Loucy (cell line): ENCODE results near the gene RPF1.

Experiments used
- H2AFZ ChIP-seq: fragments of 200-600 bp; sonication (generic); 2 replicates; pipeline ENCODE4 v1.6.0; 2016; ENCODE audit warnings: antibody characterized with exemption, mild to moderate bottlenecking, low read length, moderate library complexity
- H3F3A ChIP-seq: fragments of 200-600 bp; 2 replicates; pipeline ENCODE4 v1.6.0; 2016; ENCODE audit warnings: antibody characterized with exemption, low read depth, mild to moderate bottlenecking
- H3K27me3 ChIP-seq: fragments of 200-600 bp; sonication (generic); 2 replicates; pipeline ENCODE4 v1.6.1; 2014; ENCODE audit warnings: low read length, mild to moderate bottlenecking; ENCODE audit not compliant: insufficient read depth, poor library complexity, severe bottlenecking
- H3K36me3 ChIP-seq: fragments of 200-600 bp; sonication (generic); 2 replicates; pipeline ENCODE4 v1.6.1; 2016; ENCODE audit warnings: low read length; ENCODE audit not compliant: insufficient read depth
- H3K4me1 ChIP-seq: fragments of 200-600 bp; sonication (generic); 2 replicates; pipeline ENCODE4 v1.5.1; 2014; ENCODE audit warnings: low read length, mild to moderate bottlenecking; ENCODE audit not compliant: insufficient read depth, poor library complexity, severe bottlenecking
- H3K4me2 ChIP-seq: fragments of 200-600 bp; sonication (generic); 2 replicates; pipeline ENCODE4 v1.6.0; 2014; ENCODE audit warnings: antibody characterized with exemption, low read length, low read depth, mild to moderate bottlenecking; ENCODE audit not compliant: poor library complexity, severe bottlenecking
- H3K4me3 ChIP-seq: fragments of 200-600 bp; sonication (generic); 2 replicates; pipeline ENCODE4 v1.5.1; 2014; ENCODE audit warnings: low read length, mild to moderate bottlenecking, mixed read lengths; ENCODE audit not compliant: poor library complexity, severe bottlenecking
- H3K79me2 ChIP-seq: fragments of 200-600 bp; sonication (generic); 2 replicates; pipeline ENCODE4 v1.6.1; 2014; ENCODE audit warnings: low read length; ENCODE audit not compliant: insufficient read depth
- H3K9ac ChIP-seq: fragments of 200-600 bp; sonication (generic); 2 replicates; pipeline ENCODE4 v1.6.0; 2014; ENCODE audit warnings: mild to moderate bottlenecking, low read depth, low read length, moderate library complexity; ENCODE audit not compliant: poor library complexity, severe bottlenecking
- H3K9me2 ChIP-seq: fragments of 200-600 bp; sonication (generic); replicated peaks from 2 replicates; pipeline ENCODE4 v1.6.1; 2016; ENCODE audit warnings: low read depth, low read length, mixed read lengths
- H3K9me3 ChIP-seq: fragments of 200-600 bp; sonication (generic); 2 replicates; pipeline ENCODE4 v1.6.1; 2014; ENCODE audit warnings: mild to moderate bottlenecking, antibody characterized with exemption, low read length, low read depth; ENCODE audit not compliant: insufficient read depth
- H4K20me1 ChIP-seq: fragments of 200-600 bp; sonication (generic); 2 replicates; pipeline ENCODE4 v1.6.0; 2014; ENCODE audit warnings: antibody characterized with exemption, low read length, mild to moderate bottlenecking; ENCODE audit not compliant: insufficient read depth, poor library complexity, severe bottlenecking
- CTCF ChIP-seq: fragments of 200-600 bp; sonication (generic); conservative IDR thresholded peaks from 2 replicates; pipeline ENCODE4 v1.5.1; 2014; ENCODE audit warnings: mild to moderate bottlenecking, antibody characterized with exemption, low read length
- EZH2phosphoT487 ChIP-seq: fragments of 200-600 bp; IDR thresholded peaks from 2 replicates; pipeline ENCODE4 v1.6.1; 2018; ENCODE audit warnings: antibody characterized with exemption, mild to moderate bottlenecking, moderate library complexity, borderline replicate concordance

Gene RPF1

GRCh38 chr1:84434081-84434769, 44.8 kb upstream of the RPF1 start:
- Histone ChIP-seq H3K9me2 (no peaks in the 10 kb centered on the region), H3K79me2 (no peaks in the 10 kb centered on the region), H3K36me3 (no peaks in the 10 kb centered on the region), H3K4me1 (peaks cover 23% of the 10 kb centered on the region), H2AFZ (peak overlapping the region; percentile 90), H3K27me3 (no peaks in the 10 kb centered on the region), H4K20me1 (no peaks in the 10 kb centered on the region), H3K4me3 (no peak overlapping the region), H3F3A (no peaks in the 10 kb centered on the region), H3K9ac (no peak overlapping the region), H3K9me3 (peaks cover 6% of the 10 kb centered on the region; the same call in 1 of the 2 replicates), H3K4me2 (peak overlapping the region; percentile 64)
- TF ChIP-seq EZH2phosphoT487, result no peak
- TF ChIP-seq CTCF, result no peak

GRCh38 chr1:84434801-84435549, 44.1 kb upstream of the RPF1 start:
- Histone ChIP-seq H3K27me3 (no peaks in the 10 kb centered on the region), H3F3A (no peaks in the 10 kb centered on the region), H3K4me2 (peak overlapping the region; percentile 68), H3K9me3 (0 out of 2 replicates have a peak, but pooled peaks cover 2% of the 10 kb centered on the region), H3K9ac (peak overlapping the region; percentile 23), H3K36me3 (no peaks in the 10 kb centered on the region), H3K4me1 (peaks cover 23% of the 10 kb centered on the region), H3K79me2 (no peaks in the 10 kb centered on the region), H4K20me1 (no peaks in the 10 kb centered on the region), H3K4me3 (peak overlapping the region; percentile 43), H3K9me2 (no peaks in the 10 kb centered on the region), H2AFZ (peak overlapping the region; percentile 90)
- TF ChIP-seq EZH2phosphoT487, result no peak

- Histone ChIP-seq H4K20me1 (no peaks in the 10 kb centered on the region), H3K4me1 (peaks cover 23% of the 10 kb centered on the region), H3K9ac (no peak overlapping the region), H3K4me2 (no peak overlapping the region), H3K9me2 (no peaks in the 10 kb centered on the region), H3K4me3 (no peak overlapping the region), H3F3A (no peaks in the 10 kb centered on the region), H3K79me2 (no peaks in the 10 kb centered on the region), H3K27me3 (no peaks in the 10 kb centered on the region), H3K36me3 (no peaks in the 10 kb centered on the region), H2AFZ (peak overlapping the region; percentile 77), H3K9me3 (no peaks in the 10 kb centered on the region)
- TF ChIP-seq CTCF, result no peak
- TF ChIP-seq EZH2phosphoT487, result no peak
These were observed 42.0 kb upstream of the RPF1 start for GRCh38 chr1:84436876-84437655.
